Fibroblast of skin of right quadriceps (primary cell): ENCODE data around the gene SAMD13.

Source experiments
- DNase-seq: peaks from one replicate; pipeline ENCODE4 v3.0.0-alpha.2; 2013

Gene SAMD13

GRCh38 chr1:84301004-84301784, at the start of gene SAMD13:
TSS of gene SAMD13 (plus strand) at chr1:84301708. CDS start at chr1:84303235, 1,527 bp downstream.
- peak; percentile 63 for DNase-seq

- peak; percentile 60 for DNase-seq
Measured at GRCh38 chr1:84253036-84253435, 48.5 kb upstream of the SAMD13 start.

GRCh38 chr1:84253891-84254290, 47.6 kb upstream of the SAMD13 start:
- DNase-seq: peak; percentile 69

- no peak for DNase-seq
Measured at GRCh38 chr1:84254703-84255238, 46.7 kb upstream of the SAMD13 start.

GRCh38 chr1:84255582-84255981, 45.9 kb upstream of the SAMD13 start:
- DNase-seq: no peak

GRCh38 chr1:84257617-84258016, 43.9 kb upstream of the SAMD13 start:
- DNase-seq: no peak

- DNase-seq: no peak
Measured at GRCh38 chr1:84259376-84259775, 42.1 kb upstream of the SAMD13 start.

GRCh38 chr1:84259989-84260388, 41.5 kb upstream of the SAMD13 start:
- no peak for DNase-seq

GRCh38 chr1:84260852-84261518, 40.5 kb upstream of the SAMD13 start:
- no peak for DNase-seq

GRCh38 chr1:84264961-84265360, 36.5 kb upstream of the SAMD13 start:
- no peak for DNase-seq

GRCh38 chr1:84265867-84266266, 35.6 kb upstream of the SAMD13 start:
- no peak for DNase-seq

GRCh38 chr1:84266748-84267147, 34.8 kb upstream of the SAMD13 start:
- no peak for DNase-seq

GRCh38 chr1:84267476-84267875, 34.0 kb upstream of the SAMD13 start:
- no peak for DNase-seq

- no peak for DNase-seq
Measured at GRCh38 chr1:84268346-84268745, 33.2 kb upstream of the SAMD13 start.

GRCh38 chr1:84269306-84269705, 32.2 kb upstream of the SAMD13 start:
- DNase-seq: no peak

- peak; percentile 39 for DNase-seq
Measured at GRCh38 chr1:84271441-84272151, 29.9 kb upstream of the SAMD13 start.

- no peak for DNase-seq
Measured at GRCh38 chr1:84272401-84272800, 29.1 kb upstream of the SAMD13 start.

GRCh38 chr1:84277343-84278059, 24.0 kb upstream of the SAMD13 start:
- no peak for DNase-seq

- no peak for DNase-seq
Measured at GRCh38 chr1:84278905-84279304, 22.6 kb upstream of the SAMD13 start.

- DNase-seq: no peak
Measured at GRCh38 chr1:84280912-84281311, 20.6 kb upstream of the SAMD13 start.

GRCh38 chr1:84282780-84283333, 18.7 kb upstream of the SAMD13 start:
- no peak for DNase-seq

- no peak for DNase-seq
Measured at GRCh38 chr1:84283381-84283780, 18.1 kb upstream of the SAMD13 start.

GRCh38 chr1:84286071-84286470, 15.4 kb upstream of the SAMD13 start:
- no peak for DNase-seq
